SU-DHL-6 (cell line): ENCODE measurements around the gene CEND1.

Experiments
- H2AFZ ChIP-seq: fragments of 200-600 bp; sonication (generic); 2 replicates; pipeline ENCODE4 v1.6.1; 2014; ENCODE audit warnings: low read depth, mild to moderate bottlenecking, moderate library complexity, mixed read lengths, antibody characterized with exemption, low read length; ENCODE audit not compliant: severe bottlenecking
- H3F3A ChIP-seq: fragments of 200-600 bp; shearing (Covaris generic); 2 replicates; pipeline ENCODE4 v1.6.0; 2016; ENCODE audit warnings: antibody characterized with exemption, mild to moderate bottlenecking; ENCODE audit not compliant: insufficient read depth
- H3K27ac ChIP-seq: fragments of 200-600 bp; sonication (generic); 2 replicates; pipeline ENCODE4 v1.5.1; 2016; ENCODE audit warnings: low read depth, mild to moderate bottlenecking, low read length, moderate library complexity, mixed read lengths
- H3K27me3 ChIP-seq: fragments of 200-600 bp; sonication (generic), shearing (Covaris generic); 2 replicates; pipeline ENCODE4 v1.6.0; 2014; ENCODE audit warnings: mild to moderate bottlenecking, low read length
- H3K36me3 ChIP-seq: fragments of 200-600 bp; sonication (generic); 2 replicates; pipeline ENCODE4 v1.6.1; 2014; ENCODE audit warnings: mild to moderate bottlenecking, low read length, mixed read lengths
- H3K4me2 ChIP-seq: fragments of 300-600, 200-600 bp; shearing (Covaris generic), sonication (generic); 2 replicates; pipeline ENCODE4 v1.6.0; 2014; ENCODE audit warnings: low read length, low read depth, mild to moderate bottlenecking; ENCODE audit not compliant: poor library complexity, severe bottlenecking
- H3K4me3 ChIP-seq: fragments of 200-600 bp; sonication (generic); 2 replicates; pipeline ENCODE4 v1.5.1; 2014; ENCODE audit warnings: antibody characterized with exemption, low read length, mild to moderate bottlenecking, mixed read lengths; ENCODE audit not compliant: insufficient read depth, poor library complexity, severe bottlenecking
- H3K79me2 ChIP-seq: fragments of 200-600 bp; sonication (generic); 2 replicates; pipeline ENCODE4 v1.6.1; 2014; ENCODE audit warnings: mild to moderate bottlenecking, low read length, moderate library complexity; ENCODE audit not compliant: insufficient read depth
- H3K9ac ChIP-seq: fragments of 200-600 bp; sonication (generic); 2 replicates; pipeline ENCODE4 v1.7.0; 2014; ENCODE audit warnings: mild to moderate bottlenecking, low read length
- H3K9me2 ChIP-seq: fragments of 200-600 bp; sonication (generic); replicated peaks from 2 replicates; pipeline ENCODE4 v1.6.1; 2014; ENCODE audit warnings: low read length; ENCODE audit not compliant: insufficient read depth
- H3K9me3 ChIP-seq: fragments of 200-600 bp; sonication (generic); 2 replicates; pipeline ENCODE4 v1.6.1; 2014; ENCODE audit warnings: low read length, mixed read lengths; ENCODE audit not compliant: insufficient read depth
- H4K20me1 ChIP-seq: fragments of 200-600 bp; sonication (generic); 2 replicates; pipeline ENCODE4 v1.6.1; 2014; ENCODE audit warnings: low read depth, mild to moderate bottlenecking, antibody characterized with exemption, low read length, moderate library complexity, mixed read lengths
- CTCF ChIP-seq: fragments of 200-600 bp; sonication (generic); IDR thresholded peaks from one replicate; pipeline ENCODE4 v1.5.1; 2017; ENCODE audit warnings: antibody characterized with exemption, mild to moderate bottlenecking, low read length, moderate library complexity; ENCODE audit not compliant: insufficient read depth, poor library complexity, severe bottlenecking
- EZH2phosphoT487 ChIP-seq: fragments of 200-600 bp; sonication (generic), shearing (Covaris generic); conservative IDR thresholded peaks from 2 replicates; pipeline ENCODE4 v1.6.1; 2018; ENCODE audit warnings: mild to moderate bottlenecking, antibody characterized with exemption, low read length, moderate library complexity, mixed read lengths

CEND1 gene

GRCh38 chr11:778976-779954 lies 10.6 kb downstream of the CEND1 start:
- Histone ChIP-seq H2AFZ (no peak overlapping the region), H3K9ac (no peak overlapping the region), H3K36me3 (no peaks in the 10 kb centered on the region), H3K79me2 (peaks cover 38% of the 10 kb centered on the region), H3K27me3 (no peaks in the 10 kb centered on the region), H4K20me1 (no peaks in the 10 kb centered on the region), H3K4me3 (no peak overlapping the region), H3K27ac (no peak overlapping the region), H3F3A (0 out of 2 replicates have a peak, but pooled peaks cover under 1% of the 10 kb centered on the region), H3K9me2 (no peaks in the 10 kb centered on the region), H3K4me2 (peak overlapping the region; percentile 76), H3K9me3 (no peaks in the 10 kb centered on the region)
- TF ChIP-seq EZH2phosphoT487, result no peak
- TF ChIP-seq CTCF, result no peak

- Histone ChIP-seq H3F3A (no peaks in the 10 kb centered on the region), H3K9me3 (no peaks in the 10 kb centered on the region), H3K36me3 (no peaks in the 10 kb centered on the region), H3K27ac (peak within 1 kb of the TSS; percentile 77), H3K4me3 (peak within 1 kb of the TSS; percentile 99), H2AFZ (peak within 1 kb of the TSS; percentile 96), H3K9ac (peak within 1 kb of the TSS; percentile 100), H3K79me2 (peaks cover 54% of the 10 kb centered on the region), H4K20me1 (no peaks in the 10 kb centered on the region), H3K27me3 (no peaks in the 10 kb centered on the region), H3K9me2 (no peaks in the 10 kb centered on the region), H3K4me2 (peak within 1 kb of the TSS; percentile 93)
- no peak for TF ChIP-seq CTCF
- no peak for TF ChIP-seq EZH2phosphoT487
These were observed 12.3 kb downstream of the CEND1 start, which contains the start of gene GATD1 for GRCh38 chr11:777288-778255. TSS of gene GATD1 (minus strand) at chr11:777487. CDS start at chr11:777462, 25 bp downstream.

GRCh38 chr11:776561-777287 lies 13.2 kb downstream of the CEND1 start:
- Histone ChIP-seq H4K20me1 (no peaks in the 10 kb centered on the region), H2AFZ (peak overlapping the region; percentile 25)

More at GRCh38 chr11:776561-777287, 13.2 kb downstream of the CEND1 start:
- Histone ChIP-seq H3F3A (no peaks in the 10 kb centered on the region), H3K27me3 (no peaks in the 10 kb centered on the region), H3K4me2 (peak overlapping the region; percentile 93), H3K36me3 (no peaks in the 10 kb centered on the region), H3K79me2 (peaks cover 56% of the 10 kb centered on the region), H3K9ac (peak overlapping the region; percentile 100), H3K4me3 (peak overlapping the region; percentile 99), H3K9me3 (no peaks in the 10 kb centered on the region), H3K27ac (peak overlapping the region; percentile 77), H3K9me2 (no peaks in the 10 kb centered on the region)
- TF ChIP-seq CTCF (no peak), EZH2phosphoT487 (no peak)
